K562 (cell line): ENCODE data around the gene HTRA3. TPM values are rescaled to one million over a fixed set of nuclear protein-coding genes. Genes with fewer than 3 reads are reported as not detected.

Source experiments
- ARNT ChIP-seq, 2 experiments: fragments of 450-650 bp; IDR thresholded peaks; 2 replicates each; pipeline ENCODE4 v1.6.1; 2016; ENCODE audit warnings: mild to moderate bottlenecking in 1 of 2
- C11orf30 ChIP-seq: fragments of 450-650 bp; IDR thresholded peaks from 2 replicates; pipeline ENCODE4 v1.6.1; 2016; ENCODE audit warnings: low read depth, mild to moderate bottlenecking
- EHMT2 ChIP-seq: fragments of 450-650 bp; IDR thresholded peaks from 2 replicates; pipeline ENCODE4 v1.6.1; 2018; ENCODE audit warnings: antibody characterized with exemption
- ELK1 ChIP-seq: sonication (generic); formaldehyde crosslinking; IDR thresholded peaks from 2 replicates; pipeline ENCODE4 v1.8.1; 2022; ENCODE audit warnings: missing genetic modification reagents
- HNRNPL ChIP-seq: fragments of 200-400 bp; formaldehyde crosslinking; IDR thresholded peaks from 2 replicates; pipeline ENCODE4 v1.6.1; 2017; ENCODE audit warnings: low read depth, mild to moderate bottlenecking, low read length
- ILK ChIP-seq: fragments of 450-650 bp; IDR thresholded peaks from 2 replicates; pipeline ENCODE4 v1.6.1; 2016; ENCODE audit warnings: missing genetic modification characterization, low read depth, mild to moderate bottlenecking, missing compliant biosample characterization, moderate library complexity, borderline replicate concordance
- KDM4B ChIP-seq, 2 experiments: fragments of 450-650 bp in 1 of 2; sonication (generic) in 1 of 2; IDR thresholded peaks; 2 replicates each; pipeline ENCODE4 v1.6.1; 2016 to 2017; ENCODE audit warnings: borderline replicate concordance in 2 of 2, antibody characterized with exemption in 1 of 2, low read depth in 1 of 2, mild to moderate bottlenecking in 1 of 2
- MCM2 ChIP-seq: fragments of 450-650 bp; IDR thresholded peaks from 2 replicates; pipeline ENCODE4 v1.6.1; 2017; ENCODE audit warnings: low read depth, mild to moderate bottlenecking
- MLLT1 ChIP-seq, 2 experiments: fragments of 450-650 bp; IDR thresholded peaks; 2 replicates each; pipeline ENCODE4 v1.6.1; 2016
- NFE2L1 ChIP-seq: fragments of 450-650 bp; IDR thresholded peaks from 2 replicates; pipeline ENCODE4 v1.6.1; 2016; ENCODE audit warnings: missing genetic modification characterization, low read depth, mild to moderate bottlenecking, missing compliant biosample characterization, moderate library complexity, borderline replicate concordance
- NFYB ChIP-seq: IDR thresholded peaks from 2 replicates; pipeline ENCODE4 v1.6.1; 2011; ENCODE audit warnings: mild to moderate bottlenecking, moderate library complexity; ENCODE audit not compliant: insufficient read length; ENCODE audit errors: extremely low read depth
- POLR2AphosphoS2 ChIP-seq: IDR thresholded peaks from 2 replicates; pipeline ENCODE4 v1.6.1; 2012; ENCODE audit warnings: low read length, improper control_type of control experiment
- RAD21 ChIP-seq, 2 experiments: fragments of 250-450 bp in 1 of 2; fragments of 450-650 bp in 1 of 2; sonication (Bioruptor Pico) in 1 of 2; formaldehyde crosslinking in 1 of 2; IDR thresholded peaks in 1 of 2; conservative IDR thresholded peaks in 1 of 2; 2 replicates each; pipeline versions ENCODE4 v1.4.0 to v1.8.0; 2020 to 2022; ENCODE audit warnings: mild to moderate bottlenecking in 2 of 2, moderate library complexity in 1 of 2
- SAFB2 ChIP-seq: fragments of 200-400 bp; formaldehyde crosslinking; IDR thresholded peaks from 2 replicates; pipeline ENCODE4 v1.6.1; 2018; ENCODE audit warnings: borderline replicate concordance, low read length, low read depth, moderate library complexity; ENCODE audit not compliant: severe bottlenecking
- SMAD3 ChIP-seq: fragments of 450-650 bp; formaldehyde crosslinking; conservative IDR thresholded peaks from 2 replicates; pipeline ENCODE4 v1.4.0; 2020; ENCODE audit warnings: mild to moderate bottlenecking
- SRSF1 ChIP-seq: fragments of 200-400 bp; formaldehyde crosslinking; IDR thresholded peaks from 2 replicates; pipeline ENCODE4 v1.6.1; 2017; ENCODE audit warnings: mild to moderate bottlenecking, low read depth, low read length, moderate library complexity
- TCF7 ChIP-seq: sonication (generic); IDR thresholded peaks from 2 replicates; pipeline ENCODE4 v1.6.1; 2016; ENCODE audit warnings: antibody characterized with exemption, borderline replicate concordance
- TGIF2 ChIP-seq: sonication (generic); formaldehyde crosslinking; IDR thresholded peaks from 2 replicates; pipeline ENCODE4 v1.8.1; 2022; ENCODE audit warnings: mild to moderate bottlenecking, missing genetic modification reagents, moderate library complexity
- ZC3H4 ChIP-seq: sonication (generic); formaldehyde crosslinking; IDR thresholded peaks from 2 replicates; pipeline ENCODE4 v1.9.0; 2021; ENCODE audit warnings: missing genetic modification reagents, borderline replicate concordance
- ZNF224 ChIP-seq: sonication (generic); formaldehyde crosslinking; IDR thresholded peaks from 2 replicates; pipeline ENCODE4 v1.8.0; 2022; ENCODE audit warnings: mild to moderate bottlenecking, missing genetic modification reagents
- ZNF655 ChIP-seq: fragments of 250-450 bp; sonication (Bioruptor Pico); IDR thresholded peaks from 2 replicates; pipeline ENCODE4 v1.5.0; 2021
- polyA plus RNA-seq, 8 experiments: library from polyadenylated mRNA; depleted of rRNA in 4 of 8; stranded (reverse) in 5 of 8; unstranded in 3 of 8; fragments of >200 nt; fragmentation: Nextera tagmentation in 2 of 8; fragmentation: Illumina TruSeq in 1 of 8; extraction: Ambion mirVana in 2 of 8; extraction: Trizol in 1 of 8; gene quantifications; 2 replicates each; pipeline versions ENCODE4 v1.2.1 to v1.2.3, GENCODE V29; 2011 to 2014; ENCODE audit warnings: inconsistent platforms in 1 of 8, missing spikeins in 1 of 8
- total RNA-seq, 7 experiments: library from RNA; depleted of rRNA in 6 of 7; stranded (reverse); fragments of >200 nt in 6 of 7; fragmentation: Illumina TruSeq in 2 of 7; extraction: Trizol in 2 of 7; gene quantifications; 2 replicates each; pipeline versions ENCODE4 v1.2.1 to v1.2.3, GENCODE V29; 2011 to 2021; ENCODE audit warnings: low replicate concordance in 1 of 7
- TF ChIP-seq, protein P1 (sequence below): sonication (generic); formaldehyde crosslinking; IDR thresholded peaks from 2 replicates; pipeline ENCODE4 v1.8.1; 2023; ENCODE audit warnings: mild to moderate bottlenecking, missing genetic modification reagents

Gene HTRA3
- total and polyA plus RNA-seq, 9 of the 15 experiments (the other 6 are each of a cell fraction or from before 2014, with no cell fraction given): 0.04 TPM; not detected in 8

DNA sequence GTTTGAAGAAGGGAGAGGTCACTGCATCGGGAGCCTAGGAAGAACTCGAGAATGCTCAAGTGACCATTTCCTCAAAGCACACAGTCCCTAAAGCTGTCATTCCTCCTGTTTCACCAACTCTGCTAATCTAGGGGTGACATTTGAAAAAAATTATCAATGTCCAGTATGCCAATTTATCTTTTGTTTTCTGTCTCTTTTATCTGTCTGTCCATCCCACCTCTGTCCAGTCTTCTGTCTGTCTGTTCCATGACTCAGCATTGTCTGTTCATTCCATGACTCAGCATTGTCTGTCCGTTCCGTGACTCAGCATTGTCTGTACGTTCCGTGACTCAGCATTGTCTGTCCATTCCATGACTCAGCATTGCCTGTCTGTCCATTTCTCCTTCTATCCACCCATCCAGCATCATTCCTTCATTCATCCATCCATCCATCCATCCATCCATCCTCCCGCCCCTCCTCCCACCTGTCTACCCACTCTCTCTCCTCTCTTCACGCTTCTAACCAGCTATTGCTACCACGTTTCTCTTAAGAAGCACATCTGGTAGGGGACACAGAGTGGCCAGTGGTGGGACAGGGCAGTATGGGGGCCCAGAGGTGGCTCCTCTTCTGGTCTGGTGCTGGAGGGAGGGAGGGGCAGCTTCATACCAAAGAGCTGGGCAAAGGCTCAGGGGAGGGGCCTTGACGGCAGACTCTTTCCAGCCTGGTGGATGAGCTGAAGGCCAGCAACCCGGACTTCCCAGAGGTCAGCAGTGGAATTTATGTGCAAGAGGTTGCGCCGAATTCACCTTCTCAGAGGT, 34.1 kb downstream of the HTRA3 start (continued):
- no peak for TF ChIP-seq TGIF2 (CRISPR knock-in tag)
- TF ChIP-seq, protein P1, sequence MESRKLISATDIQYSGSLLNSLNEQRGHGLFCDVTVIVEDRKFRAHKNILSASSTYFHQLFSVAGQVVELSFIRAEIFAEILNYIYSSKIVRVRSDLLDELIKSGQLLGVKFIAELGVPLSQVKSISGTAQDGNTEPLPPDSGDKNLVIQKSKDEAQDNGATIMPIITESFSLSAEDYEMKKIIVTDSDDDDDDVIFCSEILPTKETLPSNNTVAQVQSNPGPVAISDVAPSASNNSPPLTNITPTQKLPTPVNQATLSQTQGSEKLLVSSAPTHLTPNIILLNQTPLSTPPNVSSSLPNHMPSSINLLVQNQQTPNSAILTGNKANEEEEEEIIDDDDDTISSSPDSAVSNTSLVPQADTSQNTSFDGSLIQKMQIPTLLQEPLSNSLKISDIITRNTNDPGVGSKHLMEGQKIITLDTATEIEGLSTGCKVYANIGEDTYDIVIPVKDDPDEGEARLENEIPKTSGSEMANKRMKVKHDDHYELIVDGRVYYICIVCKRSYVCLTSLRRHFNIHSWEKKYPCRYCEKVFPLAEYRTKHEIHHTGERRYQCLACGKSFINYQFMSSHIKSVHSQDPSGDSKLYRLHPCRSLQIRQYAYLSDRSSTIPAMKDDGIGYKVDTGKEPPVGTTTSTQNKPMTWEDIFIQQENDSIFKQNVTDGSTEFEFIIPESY (CRISPR knock-in tag): peak; percentile 34; the same call in 1 of the 2 replicates
- no peak for TF ChIP-seq NFYB
- no peak for TF ChIP-seq ZNF224
- no peak for TF ChIP-seq KDM4B (IDR thresholded peaks at IDR 0.05; ENCODE audit: borderline replicate concordance in 2 of 2, low read depth in 1 of 2)
- no peak for TF ChIP-seq SAFB2
- TF ChIP-seq MCM2: no peak
- no peak for TF ChIP-seq ZC3H4 (CRISPR knock-in tag)
- TF ChIP-seq POLR2AphosphoS2: no peak
- no peak for TF ChIP-seq ELK1
- TF ChIP-seq EHMT2: peak; percentile 93
- peak; percentile 34; the same call in 1 of the 2 replicates for TF ChIP-seq TCF7
- TF ChIP-seq ZNF655: no peak
- TF ChIP-seq HNRNPL: no peak
- TF ChIP-seq SMAD3: peak; percentile 89
- TF ChIP-seq SRSF1: no peak
- 0 out of 4 replicates have a peak, but pooled peaks of 1 of the 2 experiments have one; percentile 16 for TF ChIP-seq RAD21 (CRISPR knock-in tag; conservative IDR thresholded peaks at IDR 0.05 in 1 of 2, IDR thresholded peaks at IDR 0.05 in 1 of 2)
- peak; percentile 100 for TF ChIP-seq C11orf30
- TF ChIP-seq ARNT (IDR thresholded peaks at IDR 0.05): peak; percentile 99 to 100
- no peak for TF ChIP-seq ILK
- TF ChIP-seq NFE2L1 (tag): peak; percentile 100
- peak; percentile 92 to 93 for TF ChIP-seq MLLT1 (IDR thresholded peaks at IDR 0.05)
